Ecto neural progenitor cell (in vitro differentiated cells): ENCODE results near the gene CCDC102B.

ENCODE experiments used
- DNase-seq: peaks from one replicate; pipeline ENCODE4 v3.0.0-alpha.2; 2018; ENCODE audit warnings: low spot score

CCDC102B gene

GRCh38 chr18:69085951-69086350, 288.1 kb downstream of the CCDC102B start:
- DNase-seq, result no peak

DNA sequence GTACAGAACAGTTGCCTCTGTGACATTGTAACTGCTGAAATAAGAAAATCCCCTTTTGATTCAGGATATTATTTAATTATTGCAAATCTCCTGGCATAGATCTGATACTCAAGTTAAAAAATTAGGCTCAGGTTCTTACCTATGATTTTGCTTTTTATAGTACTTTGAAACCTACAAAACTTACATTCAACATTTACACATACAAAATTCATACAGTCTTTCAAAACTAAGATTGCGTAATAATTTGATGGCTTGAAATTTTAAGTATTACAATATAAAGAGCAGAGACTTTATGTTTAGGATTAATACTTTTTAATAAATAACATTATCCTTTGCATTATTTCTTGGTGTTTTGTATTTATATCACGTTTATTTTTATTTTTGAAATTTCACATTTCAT, 291.1 kb downstream of the CCDC102B start:
- no peak for DNase-seq

DNA sequence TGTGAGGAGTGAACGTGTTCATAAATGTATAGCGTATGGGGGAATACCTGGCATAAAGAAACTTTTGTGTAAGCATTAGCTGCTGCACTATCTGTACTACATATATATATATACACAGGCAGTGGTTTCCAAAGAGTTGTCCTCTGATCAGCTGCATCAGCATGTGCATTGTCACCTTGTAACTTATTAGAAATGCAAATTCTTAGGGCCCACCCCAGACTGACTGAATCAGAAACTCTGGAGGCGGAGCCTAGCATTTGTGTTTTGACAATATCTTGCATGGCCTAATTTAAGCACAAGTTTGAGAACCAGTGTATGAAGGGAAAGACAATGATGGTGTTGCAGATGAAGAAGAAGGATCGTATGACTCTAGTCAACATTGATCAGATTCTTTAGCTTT, 299.5 kb downstream of the CCDC102B start:
- no peak for DNase-seq

DNA sequence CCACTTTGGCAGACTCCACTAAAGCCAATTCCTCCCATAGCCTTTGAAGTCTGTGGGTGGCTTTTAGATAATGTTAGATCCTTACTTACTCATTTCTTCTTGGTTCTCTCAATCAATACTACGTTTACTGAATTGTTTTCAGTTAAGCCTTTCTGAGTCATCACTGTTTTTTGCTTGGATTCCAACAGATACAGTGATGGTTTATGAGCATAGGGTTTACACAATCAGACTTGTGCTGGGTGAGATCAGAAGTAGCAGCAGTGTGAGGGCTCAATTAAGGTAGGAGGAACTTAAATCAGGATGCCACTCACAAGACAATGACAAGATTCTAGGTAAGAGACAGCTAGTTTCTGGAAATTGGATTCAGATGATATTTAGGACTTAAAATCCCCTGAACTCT, 305.1 kb downstream of the CCDC102B start:
- no peak for DNase-seq
